Smooth muscle cell of trachea (primary cell): ENCODE results near the gene ALDH5A1. TPM values are rescaled to one million over a fixed set of nuclear protein-coding genes. Genes with fewer than 3 reads are reported as not detected.

Experiments used
- total RNA-seq: library from RNA; depleted of rRNA; stranded (reverse); fragments of >200 nt; gene quantifications from 2 replicates; pipeline ENCODE4 v1.2.1, GENCODE V29; 2014

Gene ALDH5A1
- 0.15 and 0.50 TPM in 2 replicates for total RNA-seq

GRCh38 chr6:24494821-24495795, at the start of gene ALDH5A1:
Gene ALDH5A1, plus strand, starts transcription at chr6:24494969. Its CDS starts 28 bp downstream, at chr6:24494997.

GRCh38 chr6:24489470-24489869, 5.3 kb upstream of the ALDH5A1 start, which contains the start of gene GPLD1:
Gene GPLD1, minus strand, starts transcription at chr6:24489578. Its CDS starts 67 bp downstream, at chr6:24489511.

Other genes starting within 250 kb of the ALDH5A1 start
- not detected in 2 replicates for gene DCDC2, start 136.9 kb upstream of the ALDH5A1 start, total RNA-seq
- 19.8 and 19.9 TPM in 2 replicates for gene MRS2, start 92.0 kb upstream of the ALDH5A1 start, total RNA-seq
- 0.17 TPM in 1 of 2 replicates, not detected in the other for gene GPLD1, start 5.4 kb upstream of the ALDH5A1 start, total RNA-seq
- under 0.01 and 0.17 TPM in 2 replicates for gene KIAA0319, start 151.2 kb downstream of the ALDH5A1 start, total RNA-seq
- gene TDP2, start 171.9 kb downstream of the ALDH5A1 start, total RNA-seq: 42.7 and 44.4 TPM in 2 replicates
- gene ACOT13, start 172.1 kb downstream of the ALDH5A1 start, total RNA-seq: 8.1 and 8.4 TPM in 2 replicates
- 99.4 and 169 TPM in 2 replicates for gene C6orf62, start 224.2 kb downstream of the ALDH5A1 start, total RNA-seq